Stimulated activated CD4-positive, alpha-beta T cell treated with anti-CD3 and anti-CD28 coated beads, Interleukin-1b, Interleukin-23, amount 100 ng/mL, for 4 hours (primary cell): ENCODE measurements around the gene RPL35.
"Not testable (repeated sequence)": the region's sequence is repeated elsewhere in the genome, so short reads cannot be mapped to it uniquely, and the experiment has no call there.

Experiments used
- DNase-seq, 2 donors: peaks; one replicate each; pipeline ENCODE4 v3.0.0-alpha.2; 2020; ENCODE audit warnings: low read depth in 2 of 2

RPL35 gene

GRCh38 chr9:124852829-124853531 is 8.8 kb downstream of the RPL35 start, which contains the start of gene WDR38:
TSS of gene WDR38 (plus strand) at chr9:124853460. CDS start at chr9:124853532, 72 bp downstream.
- peak; percentile 65 to 74 for DNase-seq

GRCh38 chr9:124852121-124852828 is 9.5 kb downstream of the RPL35 start:
- no peak for DNase-seq

GRCh38 chr9:124849801-124850200 is 12.0 kb downstream of the RPL35 start:
- no peak for DNase-seq

- no peak for DNase-seq
These were observed 14.8 kb downstream of the RPL35 start for GRCh38 chr9:124846969-124847368.

GRCh38 chr9:124846467-124846866 is 15.3 kb downstream of the RPL35 start:
- DNase-seq: not testable (repeated sequence)

GRCh38 chr9:124844291-124844690 is 17.5 kb downstream of the RPL35 start:
- no peak for DNase-seq

- no peak for DNase-seq
These were observed 18.2 kb downstream of the RPL35 start for GRCh38 chr9:124843456-124844034.

- DNase-seq: no peak
These were observed 20.5 kb downstream of the RPL35 start for GRCh38 chr9:124841075-124841821.

GRCh38 chr9:124840300-124840833 is 21.4 kb downstream of the RPL35 start:
- no peak for DNase-seq

- no peak for DNase-seq
These were observed 22.0 kb downstream of the RPL35 start for GRCh38 chr9:124839612-124840299.

GRCh38 chr9:124838567-124839275 is 23.0 kb downstream of the RPL35 start:
- DNase-seq: not testable (repeated sequence)

GRCh38 chr9:124838132-124838531 is 23.6 kb downstream of the RPL35 start:
- DNase-seq: not testable (repeated sequence)

- DNase-seq: no peak
These were observed 26.7 kb downstream of the RPL35 start for GRCh38 chr9:124835026-124835557.

GRCh38 chr9:124834591-124834990 is 27.2 kb downstream of the RPL35 start:
- no peak for DNase-seq

- DNase-seq: no peak
These were observed 30.0 kb downstream of the RPL35 start for GRCh38 chr9:124831642-124832364.

- DNase-seq: no peak
These were observed 31.2 kb downstream of the RPL35 start for GRCh38 chr9:124830593-124830992.

GRCh38 chr9:124829334-124829669 is 32.5 kb downstream of the RPL35 start:
- DNase-seq: no peak

- DNase-seq: no peak
These were observed 33.0 kb downstream of the RPL35 start for GRCh38 chr9:124828489-124829333.
